Naive thymus-derived CD8-positive, alpha-beta T cell (primary cell): ENCODE data around the gene ZNF710. TPM values are rescaled to one million over a fixed set of nuclear protein-coding genes. Genes with fewer than 3 reads are reported as not detected.

Source experiments
- ATAC-seq, 2 donors: fragments of 150-1000 bp; cut with Tn5 transposase in 1 of 2; sonication (Bioruptor Pico), chemical (Tn5 transposase) in 1 of 2; 1 replicate in 1 of 2; 2 replicates in 1 of 2; pipeline ENCODE4 v1.10.0; 2021; ENCODE audit warnings: mild to moderate bottlenecking in 2 of 2, moderate library complexity in 2 of 2
- POLR2A ChIA-PET: fragments of 350-600 bp; sonication (Branson Sonifier 250); formaldehyde crosslinking; loops from one replicate; lab custom pipeline; 2021; ENCODE audit warnings: antibody characterized with exemption; lab: Charles Lee
- DNase-seq, 10 donors: peaks; one replicate each; pipeline versions ENCODE4 v3.0.0 to v3.0.0-alpha.2; 2020 to 2022
- H3K27ac Mint-ChIP-seq, 10 donors: one replicate each; pipeline ENCODE4 v1.8.0; 2020 to 2022; ENCODE audit warnings: mild to moderate bottlenecking in 10 of 10, mixed read lengths in 10 of 10, moderate library complexity in 4 of 10, inconsistent platforms in 1 of 10
- H3K27me3 Mint-ChIP-seq, 5 donors: one replicate each; pipeline ENCODE4 v1.8.0; 2021 to 2022; ENCODE audit warnings: mixed read lengths in 5 of 5
- H3K36me3 Mint-ChIP-seq, 3 donors: one replicate each; pipeline ENCODE4 v1.8.0; 2020 to 2022; ENCODE audit warnings: mixed read lengths in 3 of 3, mild to moderate bottlenecking in 2 of 3, inconsistent platforms in 1 of 3
- H3K4me1 Mint-ChIP-seq, 4 donors: one replicate each; pipeline ENCODE4 v1.8.0; 2021 to 2022; ENCODE audit warnings: mixed read lengths in 4 of 4
- H3K4me3 Mint-ChIP-seq, 10 donors: one replicate each; pipeline ENCODE4 v1.8.0; 2020 to 2022; ENCODE audit warnings: mild to moderate bottlenecking in 10 of 10, mixed read lengths in 10 of 10, moderate library complexity in 6 of 10, inconsistent platforms in 1 of 10
- H3K9me3 Mint-ChIP-seq, 9 donors: one replicate each; pipeline ENCODE4 v1.8.0; 2020 to 2022; ENCODE audit warnings: mixed read lengths in 9 of 9, mild to moderate bottlenecking in 3 of 9, inconsistent platforms in 1 of 9, moderate library complexity in 1 of 9
- polyA plus RNA-seq, 3 donors: library from polyadenylated mRNA; unstranded; fragments of 300-500 nt; fragmentation: Illumina TruSeq; gene quantifications; one replicate each; pipeline ENCODE4 v1.2.3, GENCODE V29; 2021
- total RNA-seq, 8 experiments: library from RNA in 2 of 8; stranded (reverse) in 2 of 8; gene quantifications; one replicate each; pipeline ENCODE4 v1.2.3 and lab custom pipeline; 2021 to 2026

Gene ZNF710
- total and polyA plus RNA-seq, 5 experiments from 2014 or later = 0.23 to 14.5 (median 1.8) TPM

- Mint-ChIP-seq H3K4me1 (peaks cover 6 to 52% (median 21%) of the 10 kb centered on the region in 4 donors), H3K27me3 (no peaks in the 10 kb centered on the region), H3K4me3 (no peak overlapping the region), H3K9me3 (no peaks in the 10 kb centered on the region), H3K36me3 (no peaks in the 10 kb centered on the region), H3K27ac (peak overlapping the region in 1 of 10 donors; percentile 3)
- ATAC-seq (no peak), DNase-seq (no peak)
- POLR2A ChIA-PET = interaction anchor here (0.7 kb wide), 1 partner anchor 12 kb away, joined by 3 read pairs; no protein-coding TSS in a partner anchor
These were observed 45.2 kb downstream of the ZNF710 start for GRCh38 chr15:90046289-90046688.

GRCh38 chr15:90046911-90047392 lies 45.8 kb downstream of the ZNF710 start:
- peaks cover 6 to 52% (median 21%) of the 10 kb centered on the region in 4 donors for H3K4me1 Mint-ChIP-seq
- no peaks in the 10 kb centered on the region for H3K27me3 Mint-ChIP-seq
- no peaks in the 10 kb centered on the region for H3K36me3 Mint-ChIP-seq
- H3K9me3 Mint-ChIP-seq = no peaks in the 10 kb centered on the region
- H3K27ac Mint-ChIP-seq = peak overlapping the region in 2 of 10 donors; percentile 35 to 75
- POLR2A ChIA-PET = no interaction called here
- DNase-seq (no peak), ATAC-seq (no peak)
- H3K4me3 Mint-ChIP-seq = peak overlapping the region in 1 of 10 donors; percentile 28

GRCh38 chr15:90047956-90048575 lies 46.9 kb downstream of the ZNF710 start:
- H3K27me3 Mint-ChIP-seq = no peaks in the 10 kb centered on the region
- peak overlapping the region in 1 of 10 donors; percentile 19 for H3K27ac Mint-ChIP-seq
- DNase-seq (no peak), ATAC-seq (no peak)
- no peak overlapping the region for H3K4me3 Mint-ChIP-seq
- H3K4me1 Mint-ChIP-seq = peaks cover 10 to 54% (median 22%) of the 10 kb centered on the region in 4 donors
- POLR2A ChIA-PET = no interaction called here
- no peaks in the 10 kb centered on the region for H3K36me3 Mint-ChIP-seq
- no peaks in the 10 kb centered on the region for H3K9me3 Mint-ChIP-seq

- Mint-ChIP-seq H3K36me3 (no peaks in the 10 kb centered on the region), H3K9me3 (no peaks in the 10 kb centered on the region), H3K4me3 (no peak overlapping the region), H3K27ac (peak overlapping the region in 1 of 10 donors; percentile 50), H3K4me1 (peaks cover 10 to 58% (median 23%) of the 10 kb centered on the region in 4 donors), H3K27me3 (no peaks in the 10 kb centered on the region)
- no peak for ATAC-seq
- POLR2A ChIA-PET = no interaction called here
- DNase-seq = no peak
These were observed 47.9 kb downstream of the ZNF710 start for GRCh38 chr15:90049030-90049429.

- peaks cover 13 to 57% (median 26%) of the 10 kb centered on the region in 4 donors for H3K4me1 Mint-ChIP-seq
- no peaks in the 10 kb centered on the region for H3K36me3 Mint-ChIP-seq
- H3K27me3 Mint-ChIP-seq = no peaks in the 10 kb centered on the region
- POLR2A ChIA-PET = no interaction called here
- H3K27ac Mint-ChIP-seq = peak overlapping the region in 2 of 10 donors; percentile 35 to 82
- H3K9me3 Mint-ChIP-seq = no peaks in the 10 kb centered on the region
- no peak for DNase-seq
- no peak overlapping the region for H3K4me3 Mint-ChIP-seq
- ATAC-seq = no peak
These were observed 48.8 kb downstream of the ZNF710 start for GRCh38 chr15:90049666-90050604.

- H3K27me3 Mint-ChIP-seq = no peaks in the 10 kb centered on the region
- DNase-seq (no peak), ATAC-seq (no peak)
- POLR2A ChIA-PET = interaction anchor here (0.6 kb wide), 1 partner anchor 37 kb away, joined by 3 read pairs; no protein-coding TSS in a partner anchor
- H3K4me3 Mint-ChIP-seq = no peak overlapping the region
- H3K4me1 Mint-ChIP-seq = peaks cover 9 to 46% (median 15%) of the 10 kb centered on the region in 4 donors
- H3K9me3 Mint-ChIP-seq = no peaks in the 10 kb centered on the region
- H3K36me3 Mint-ChIP-seq = no peaks in the 10 kb centered on the region
- H3K27ac Mint-ChIP-seq = peak overlapping the region in 3 of 10 donors; percentile 24 to 86 (median 67)
These were observed 50.8 kb downstream of the ZNF710 start for GRCh38 chr15:90051874-90052273.

- Mint-ChIP-seq H3K4me1 (peaks cover 17 to 44% (median 23%) of the 10 kb centered on the region in 4 donors), H3K4me3 (no peak overlapping the region), H3K27ac (peak overlapping the region in 4 of 10 donors; percentile 28 to 86 (median 46)), H3K27me3 (no peaks in the 10 kb centered on the region), H3K36me3 (no peaks in the 10 kb centered on the region), H3K9me3 (no peaks in the 10 kb centered on the region)
- DNase-seq (no peak), ATAC-seq (no peak)
- POLR2A ChIA-PET = interaction anchor here (0.7 kb wide), 1 partner anchor 23 kb away, joined by 3 read pairs; no protein-coding TSS in a partner anchor
These were observed 52.8 kb downstream of the ZNF710 start for GRCh38 chr15:90053685-90054466.

GRCh38 chr15:90054618-90055097 lies 53.5 kb downstream of the ZNF710 start:
- Mint-ChIP-seq H3K27me3 (no peaks in the 10 kb centered on the region), H3K4me1 (peaks cover 24 to 48% (median 29%) of the 10 kb centered on the region in 4 donors), H3K36me3 (no peaks in the 10 kb centered on the region), H3K27ac (peak overlapping the region in 5 of 10 donors; percentile 9 to 86 (median 45)), H3K9me3 (no peaks in the 10 kb centered on the region), H3K4me3 (no peak overlapping the region)
- POLR2A ChIA-PET = interaction anchor here (1.5 kb wide), 1 partner anchor 161 kb away, joined by 3 read pairs; the partner anchor contains the start of gene AP3S2
- ATAC-seq (no peak), DNase-seq (no peak)

GRCh38 chr15:90055182-90055581 lies 54.1 kb downstream of the ZNF710 start:
- Mint-ChIP-seq H3K4me3 (no peak overlapping the region), H3K9me3 (no peaks in the 10 kb centered on the region), H3K4me1 (peaks cover 26 to 49% (median 33%) of the 10 kb centered on the region in 4 donors), H3K27ac (peak overlapping the region in 3 of 10 donors; percentile 19 to 86 (median 45)), H3K36me3 (no peaks in the 10 kb centered on the region), H3K27me3 (no peaks in the 10 kb centered on the region)
- ATAC-seq (no peak), DNase-seq (no peak)
- POLR2A ChIA-PET = interaction anchor here (0.6 to 1.5 kb wide), 2 partner anchors 161 to 1854 kb away, joined by 3 to 5 read pairs; partner anchors contain the start of gene AP3S2

GRCh38 chr15:90056529-90056928 lies 55.4 kb downstream of the ZNF710 start:
- Mint-ChIP-seq H3K27me3 (no peaks in the 10 kb centered on the region), H3K27ac (peak overlapping the region in 2 of 10 donors; percentile 15 to 44), H3K36me3 (no peaks in the 10 kb centered on the region), H3K9me3 (no peaks in the 10 kb centered on the region), H3K4me3 (no peak overlapping the region), H3K4me1 (peaks cover 22 to 53% (median 37%) of the 10 kb centered on the region in 4 donors)
- ATAC-seq (no peak), DNase-seq (no peak)
- POLR2A ChIA-PET = interaction anchor here (0.9 kb wide), 1 partner anchor 52 kb away, joined by 5 read pairs; no protein-coding TSS in a partner anchor

GRCh38 chr15:90058308-90058707 lies 57.2 kb downstream of the ZNF710 start:
- DNase-seq (no peak), ATAC-seq (no peak)
- Mint-ChIP-seq H3K4me1 (peaks cover 24 to 65% (median 49%) of the 10 kb centered on the region in 4 donors), H3K27ac (peak overlapping the region in 8 of 10 donors; percentile 24 to 90 (median 81)), H3K9me3 (no peaks in the 10 kb centered on the region), H3K27me3 (no peaks in the 10 kb centered on the region), H3K36me3 (no peaks in the 10 kb centered on the region), H3K4me3 (peak overlapping the region in 2 of 10 donors; percentile 19 to 26)
- POLR2A ChIA-PET = no interaction called here
